ENCODE data around the gene VDAC1.
"Not testable (repeated sequence)": the region's sequence is repeated elsewhere in the genome, so short reads cannot be mapped to it uniquely, and the experiment has no call there.

VDAC1 gene

DNA sequence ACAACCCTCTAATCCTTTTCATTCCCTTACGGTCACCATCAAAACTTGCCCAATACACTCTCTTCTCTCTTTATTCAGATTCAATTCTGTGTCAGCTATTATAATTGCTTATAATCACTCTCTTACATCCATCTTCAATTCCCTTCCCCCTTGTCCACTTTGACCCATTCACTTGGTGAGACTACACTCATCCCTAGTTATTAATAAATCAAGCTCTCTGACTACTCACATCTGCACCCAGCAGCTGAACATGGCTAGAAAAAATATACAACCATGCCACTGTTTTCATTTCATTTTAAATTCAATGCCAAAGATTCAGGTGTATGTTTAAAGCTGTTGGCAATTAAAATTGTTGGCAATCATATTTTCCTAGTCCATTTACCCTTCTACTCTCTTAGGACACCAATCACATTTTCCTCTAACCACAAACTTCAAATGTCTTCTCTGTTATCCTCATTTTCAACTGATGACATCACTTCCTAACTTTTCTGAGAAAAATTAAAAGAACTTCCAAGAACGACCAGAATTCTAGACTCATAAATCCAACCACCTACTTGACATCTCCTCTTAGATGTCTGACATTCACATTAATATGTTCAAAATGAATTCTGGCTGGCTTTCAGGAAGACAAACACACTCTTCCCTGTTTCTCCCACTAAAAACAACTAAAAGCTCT lies 41.8 kb downstream of the VDAC1 start:
- CTCF ChIA-PET, result interaction anchor here (1.0 to 1.8 kb wide), 5 partner anchors 11 to 42 kb away, joined by 3 to 4 read pairs (median 3); partner anchors contain the start of gene VDAC1
- Mint-ChIP-seq H3K27ac (peak overlapping the region; percentile 77), H3K4me1 (peaks cover 58% of the 10 kb centered on the region), H3K9me3 (no peaks in the 10 kb centered on the region), H3K4me3 (peak overlapping the region; percentile 13), H3K36me3 (peaks cover 46% of the 10 kb centered on the region), H3K27me3 (no peaks in the 10 kb centered on the region)
- no peak for DNase-seq

DNA sequence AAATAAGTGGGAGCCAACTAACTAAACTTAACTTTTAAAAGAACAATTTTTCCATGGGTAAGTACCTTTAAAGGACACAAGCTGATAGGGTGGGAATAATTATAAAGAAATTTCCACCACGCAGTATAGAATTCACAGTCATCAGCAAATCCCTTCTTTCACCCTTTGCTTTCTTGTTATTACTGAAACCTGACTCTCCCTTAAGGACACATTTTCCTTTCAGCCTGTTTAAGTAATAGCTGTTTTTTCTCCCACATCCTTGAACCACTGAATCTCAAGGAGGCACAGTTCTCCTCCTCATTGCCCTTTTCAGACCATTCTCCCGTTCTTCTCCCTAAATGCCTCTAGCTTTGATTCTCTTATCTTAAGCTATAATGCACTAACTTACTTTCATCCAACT lies 42.6 kb downstream of the VDAC1 start:
- Mint-ChIP-seq H3K4me1 (peaks cover 58% of the 10 kb centered on the region), H3K4me3 (no peak overlapping the region), H3K9me3 (no peaks in the 10 kb centered on the region), H3K27me3 (no peaks in the 10 kb centered on the region), H3K27ac (no peak overlapping the region), H3K36me3 (peaks cover 47% of the 10 kb centered on the region)
- DNase-seq, result no peak
- CTCF ChIA-PET, result interaction anchor here (1.0 to 1.8 kb wide), 5 partner anchors 10 to 43 kb away, joined by 3 to 4 read pairs (median 3); partner anchors contain the start of gene VDAC1

- H3K4me3 Mint-ChIP-seq, result no peak overlapping the region
- peak overlapping the region; percentile 21 for H3K27ac Mint-ChIP-seq
- H3K27me3 Mint-ChIP-seq, result no peaks in the 10 kb centered on the region
- CTCF ChIA-PET, result interaction anchor here (1.0 kb wide), 1 partner anchor 90 kb away, joined by 3 read pairs; no protein-coding TSS in a partner anchor
- no peak for DNase-seq
- H3K36me3 Mint-ChIP-seq, result peaks cover 50% of the 10 kb centered on the region
- H3K9me3 Mint-ChIP-seq, result no peaks in the 10 kb centered on the region
- peaks cover 43% of the 10 kb centered on the region for H3K4me1 Mint-ChIP-seq
Measured at GRCh38 chr5:133959643-133960042, 45.1 kb downstream of the VDAC1 start.

DNA sequence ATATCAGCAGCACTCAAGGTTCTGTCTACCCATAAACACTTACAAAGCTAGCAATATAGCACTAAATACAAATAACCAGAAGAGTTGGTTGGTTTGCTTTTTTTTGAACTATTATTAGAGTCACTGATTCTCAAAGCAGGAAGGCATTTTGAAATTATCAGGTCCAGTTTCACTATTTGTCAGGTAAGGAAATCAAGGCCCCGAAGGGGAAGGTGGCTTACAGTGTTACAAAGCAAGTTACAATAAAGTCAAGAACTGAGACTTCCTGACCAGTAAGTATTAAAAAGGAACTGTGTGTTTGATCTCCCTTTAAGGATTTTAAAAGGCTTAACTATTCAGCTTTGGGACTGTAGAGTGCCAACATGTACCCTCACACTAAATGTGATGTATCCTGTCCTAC lies 47.2 kb downstream of the VDAC1 start:
- Mint-ChIP-seq H3K4me1 (peaks cover 24% of the 10 kb centered on the region), H3K4me3 (no peak overlapping the region), H3K27ac (no peak overlapping the region), H3K9me3 (no peaks in the 10 kb centered on the region), H3K27me3 (no peaks in the 10 kb centered on the region), H3K36me3 (peaks cover 39% of the 10 kb centered on the region)
- DNase-seq, result no peak
- CTCF ChIA-PET, result no interaction called here

GRCh38 chr5:133957080-133957479 lies 47.7 kb downstream of the VDAC1 start:
- Mint-ChIP-seq H3K4me1 (peaks cover 19% of the 10 kb centered on the region), H3K27me3 (no peaks in the 10 kb centered on the region), H3K36me3 (peaks cover 34% of the 10 kb centered on the region), H3K27ac (no peak overlapping the region), H3K4me3 (no peak overlapping the region), H3K9me3 (no peaks in the 10 kb centered on the region)
- DNase-seq, result no peak
- CTCF ChIA-PET, result no interaction called here

- H3K4me3 Mint-ChIP-seq, H3K9me3 Mint-ChIP-seq, DNase-seq, H3K27ac Mint-ChIP-seq, H3K27me3 Mint-ChIP-seq: not testable (repeated sequence)
- CTCF ChIA-PET, result interaction anchor here (0.7 kb wide), 1 partner anchor 24 kb away, joined by 3 read pairs; no protein-coding TSS in a partner anchor
- peaks cover 34% of the 10 kb centered on the region for H3K36me3 Mint-ChIP-seq
- H3K4me1 Mint-ChIP-seq, result peaks cover 19% of the 10 kb centered on the region
Measured at GRCh38 chr5:133956196-133956595, 48.6 kb downstream of the VDAC1 start.

GRCh38 chr5:133953568-133954145 lies 51.1 kb downstream of the VDAC1 start:
- CTCF ChIA-PET, result interaction anchor here (1.2 kb wide), 1 partner anchor 83 kb away, joined by 3 read pairs; no protein-coding TSS in a partner anchor
- H3K4me3 Mint-ChIP-seq, result no peak overlapping the region

GRCh38 chr5:133952729-133953567 lies 51.8 kb downstream of the VDAC1 start:
- H3K36me3 Mint-ChIP-seq, result peaks cover 24% of the 10 kb centered on the region
- CTCF ChIA-PET, result interaction anchor here (1.2 kb wide), 1 partner anchor 82 kb away, joined by 3 read pairs; no protein-coding TSS in a partner anchor
- no peak for DNase-seq

More at GRCh38 chr5:133953568-133954145, 51.1 kb downstream of the VDAC1 start:
- H3K9me3 Mint-ChIP-seq, result no peaks in the 10 kb centered on the region
- H3K4me1 Mint-ChIP-seq, result peaks cover 9% of the 10 kb centered on the region
- H3K36me3 Mint-ChIP-seq, result peaks cover 25% of the 10 kb centered on the region
- H3K27me3 Mint-ChIP-seq, result no peaks in the 10 kb centered on the region
- no peak overlapping the region for H3K27ac Mint-ChIP-seq
- DNase-seq, result no peak

DNA sequence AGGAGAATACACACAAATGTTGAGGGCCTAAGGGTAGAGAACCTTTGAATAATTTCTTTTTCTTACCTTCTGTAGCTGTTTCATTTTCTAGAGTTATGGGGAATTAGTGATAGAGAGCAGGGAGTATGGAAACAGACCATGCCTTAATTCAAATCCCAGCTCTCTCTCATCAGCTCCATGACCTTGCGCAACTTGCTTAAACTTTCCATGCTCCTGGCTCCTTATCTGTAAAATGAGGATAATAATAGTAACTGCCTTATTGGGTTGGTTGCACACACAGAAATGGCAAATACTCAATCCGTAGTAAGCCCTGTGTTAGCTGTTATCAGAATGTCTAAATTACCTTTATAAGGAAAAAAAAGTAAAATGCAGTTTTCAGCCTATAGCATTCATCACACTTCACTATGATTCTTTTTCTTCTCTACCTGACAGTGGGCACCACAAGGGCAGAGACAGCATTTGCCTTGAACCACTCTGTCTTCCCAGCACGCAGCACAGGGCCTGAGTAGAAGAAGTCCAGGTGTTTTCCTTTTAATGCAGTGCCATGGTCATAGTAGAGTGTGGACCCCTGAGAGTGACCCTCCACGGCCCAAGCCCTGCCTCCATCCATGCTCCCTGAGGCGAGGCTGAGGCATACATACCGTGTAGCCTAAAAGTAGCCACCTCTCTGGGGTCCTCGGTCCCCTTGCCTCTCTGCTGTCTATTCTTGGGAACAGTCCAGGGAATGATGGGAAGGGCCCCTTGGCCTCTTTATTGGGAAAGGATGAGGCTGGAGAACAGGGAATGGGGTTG lies 53.8 kb downstream of the VDAC1 start:
- peaks cover 14% of the 10 kb centered on the region for H3K36me3 Mint-ChIP-seq
- DNase-seq, result no peak
- H3K27me3 Mint-ChIP-seq, result peaks cover 12% of the 10 kb centered on the region
- no peaks in the 10 kb centered on the region for H3K4me1 Mint-ChIP-seq
- H3K9me3 Mint-ChIP-seq, result no peaks in the 10 kb centered on the region
- no peak overlapping the region for H3K4me3 Mint-ChIP-seq
- H3K27ac Mint-ChIP-seq, result no peak overlapping the region
- CTCF ChIA-PET, result interaction anchor here (0.9 kb wide), 1 partner anchor 82 kb away, joined by 3 read pairs; no protein-coding TSS in a partner anchor

More at GRCh38 chr5:133952729-133953567, 51.8 kb downstream of the VDAC1 start:
- H3K4me1 Mint-ChIP-seq, result peaks cover 7% of the 10 kb centered on the region
- peaks cover 5% of the 10 kb centered on the region for H3K27me3 Mint-ChIP-seq
- no peaks in the 10 kb centered on the region for H3K9me3 Mint-ChIP-seq
- no peak overlapping the region for H3K27ac Mint-ChIP-seq
- H3K4me3 Mint-ChIP-seq, result no peak overlapping the region

GRCh38 chr5:133948721-133949120 lies 56.1 kb downstream of the VDAC1 start:
- Mint-ChIP-seq H3K4me1 (no peaks in the 10 kb centered on the region), H3K36me3 (peaks cover 4% of the 10 kb centered on the region), H3K27me3 (peaks cover 12% of the 10 kb centered on the region), H3K27ac (no peak overlapping the region), H3K9me3 (no peaks in the 10 kb centered on the region), H3K4me3 (no peak overlapping the region)
- no peak for DNase-seq
- CTCF ChIA-PET, result no interaction called here

GRCh38 chr5:133947431-133947841 lies 57.3 kb downstream of the VDAC1 start:
- H3K27ac Mint-ChIP-seq, result no peak overlapping the region
- CTCF ChIA-PET, result no interaction called here

GRCh38 chr5:133945568-133945967 lies 59.2 kb downstream of the VDAC1 start:
- Mint-ChIP-seq H3K36me3 (no peaks in the 10 kb centered on the region), H3K27ac (no peak overlapping the region), H3K4me1 (no peaks in the 10 kb centered on the region), H3K9me3 (no peaks in the 10 kb centered on the region), H3K27me3 (peaks cover 12% of the 10 kb centered on the region), H3K4me3 (no peak overlapping the region)
- no peak for DNase-seq
- CTCF ChIA-PET, result interaction anchor here (1.0 to 2.2 kb wide), 4 partner anchors 28 to 522 kb away, joined by 3 to 12 read pairs (median 4); no protein-coding TSS in a partner anchor

More at GRCh38 chr5:133947431-133947841, 57.3 kb downstream of the VDAC1 start:
- DNase-seq, result no peak
- Mint-ChIP-seq H3K4me1 (no peaks in the 10 kb centered on the region), H3K36me3 (no peaks in the 10 kb centered on the region), H3K4me3 (no peak overlapping the region), H3K9me3 (no peaks in the 10 kb centered on the region), H3K27me3 (peaks cover 12% of the 10 kb centered on the region)

Measured in activated naive CD4-positive, alpha-beta T cell treated with anti-CD3 and anti-CD28 coated beads, Interleukin-2, amount 10 ng/mL, durations not matched to agents 7 days and 5 days (primary cell).